B cell (primary cell): ENCODE data around the gene MKS1. TPM values are rescaled to one million over a fixed set of nuclear protein-coding genes. Genes with fewer than 3 reads are reported as not detected.

Experiments
- ATAC-seq: fragments of 200-7000 bp; cut with Tn5 transposase; one replicate; pipeline ENCODE4 v1.10.0; 2021; ENCODE audit warnings: low read depth, mild to moderate bottlenecking, moderate number of reproducible peaks, moderate library complexity
- CTCF ChIA-PET: fragments of 350-600 bp; sonication (Branson Sonifier 250); formaldehyde crosslinking; loops from one replicate; lab custom pipeline; 2021; ENCODE audit warnings: antibody characterized with exemption, inconsistent platforms; lab: Charles Lee
- POLR2A ChIA-PET: fragments of 350-600 bp; sonication (Branson Sonifier 250); formaldehyde crosslinking; loops from one replicate; lab custom pipeline; 2021; ENCODE audit warnings: antibody characterized with exemption; lab: Charles Lee
- DNase-seq: peaks from one replicate; pipeline ENCODE4 v3.0.0; 2013
- H2AFZ ChIP-seq: 2 replicates; pipeline ENCODE4 v1.6.1; 2012; ENCODE audit warnings: mild to moderate bottlenecking, low read depth, low read length; ENCODE audit not compliant: insufficient read depth, poor library complexity, severe bottlenecking
- H3K27ac ChIP-seq, 2 donors: 1 replicate in 1 of 2; 2 replicates in 1 of 2; pipeline ENCODE4 v1.5.1; 2012 to 2013; ENCODE audit warnings: low read length in 2 of 2, mild to moderate bottlenecking in 2 of 2, moderate library complexity in 1 of 2
- H3K27me3 ChIP-seq, 4 experiments: fragments of 200-600 bp in 1 of 4; sonication (generic) in 1 of 4; replicated peaks in 1 of 4; 1 replicate in 2 of 4; 2 replicates in 2 of 4; pipeline versions ENCODE4 v1.6.1 to v1.7.0; 2013 to 2016; ENCODE audit warnings: low read length in 3 of 4, mild to moderate bottlenecking in 2 of 4, mixed read lengths in 1 of 4, moderate library complexity in 1 of 4; ENCODE audit not compliant: insufficient read depth in 4 of 4, control insufficient read depth in 3 of 4; ENCODE audit errors: control extremely low read depth in 1 of 4
- H3K36me3 ChIP-seq, 2 experiments: replicated peaks in 1 of 2; 1 replicate in 1 of 2; 2 replicates in 1 of 2; pipeline versions ENCODE4 v1.6.1 to v1.7.1; 2013; ENCODE audit warnings: low read length in 1 of 2; ENCODE audit not compliant: insufficient read depth in 2 of 2, control insufficient read depth in 1 of 2; ENCODE audit errors: control extremely low read depth in 1 of 2, extremely low read depth in 1 of 2
- H3K4me1 ChIP-seq, 2 donors: fragments of 200-600 bp in 1 of 2; sonication (generic) in 1 of 2; 1 replicate in 1 of 2; 2 replicates in 1 of 2; pipeline versions ENCODE4 v1.5.1 to v1.6.1; 2013 to 2017; ENCODE audit warnings: low read length in 2 of 2; ENCODE audit not compliant: control insufficient read depth in 2 of 2, insufficient read depth in 2 of 2
- H3K4me2 ChIP-seq: replicated peaks from 2 replicates; pipeline ENCODE3; 2012; ENCODE audit warnings: mild to moderate bottlenecking, low read depth, low read length; ENCODE audit not compliant: poor library complexity, severe bottlenecking
- H3K4me3 ChIP-seq, 5 experiments: fragments of 200-600 bp in 1 of 5; sonication (generic) in 1 of 5; 1 replicate in 3 of 5; 2 replicates in 2 of 5; pipeline versions ENCODE4 v1.5.1 to v1.7.0; 2011 to 2016; ENCODE audit warnings: low read length in 4 of 5, mild to moderate bottlenecking in 4 of 5, low read depth in 2 of 5, control low read depth in 1 of 5, moderate library complexity in 1 of 5; ENCODE audit not compliant: insufficient read depth in 1 of 5; ENCODE audit errors: control extremely low read depth in 1 of 5, extremely low read depth in 1 of 5
- H3K79me2 ChIP-seq: fragments of 200-600 bp; sonication (generic); one replicate; pipeline ENCODE4 v1.6.0; 2016; ENCODE audit warnings: low read length; ENCODE audit not compliant: control insufficient read depth, insufficient read depth
- H3K9ac ChIP-seq: fragments of 200-600 bp; sonication (generic); 2 replicates; pipeline ENCODE4 v1.6.1; 2017; ENCODE audit warnings: mild to moderate bottlenecking, low read length, moderate library complexity
- H3K9me3 ChIP-seq, 3 donors: one replicate each; pipeline versions ENCODE4 v1.6.1 to v1.7.1; 2013; ENCODE audit warnings: low read length in 2 of 3; ENCODE audit not compliant: control insufficient read depth in 2 of 3, insufficient read depth in 1 of 3; ENCODE audit errors: control extremely low read depth in 1 of 3
- H4K20me1 ChIP-seq: 2 replicates; pipeline ENCODE4 v1.6.0; 2012; ENCODE audit warnings: mild to moderate bottlenecking, low read length; ENCODE audit not compliant: insufficient read depth, control insufficient read depth, poor library complexity, severe bottlenecking
- H3K27ac Mint-ChIP-seq: one replicate; pipeline ENCODE4 v1.8.0; 2021; ENCODE audit warnings: mixed read lengths
- H3K27me3 Mint-ChIP-seq: one replicate; pipeline ENCODE4 v1.8.0; 2021; ENCODE audit warnings: mixed read lengths
- H3K4me1 Mint-ChIP-seq: one replicate; pipeline ENCODE4 v1.8.0; 2021; ENCODE audit warnings: mixed read lengths
- H3K4me3 Mint-ChIP-seq: one replicate; pipeline ENCODE4 v1.8.0; 2021; ENCODE audit warnings: mixed read lengths
- H3K9me3 Mint-ChIP-seq: one replicate; pipeline ENCODE4 v1.8.0; 2022; ENCODE audit warnings: mixed read lengths; ENCODE audit not compliant: insufficient read depth
- EZH2 ChIP-seq: IDR thresholded peaks from 2 replicates; pipeline ENCODE4 v1.6.1; 2012; ENCODE audit warnings: borderline replicate concordance, low read depth, mild to moderate bottlenecking, moderate library complexity, low read length; ENCODE audit not compliant: insufficient read depth, poor library complexity, severe bottlenecking
- WGBS: methylation state at CpG from one replicate; pipeline ENCODE4 v1.1.5; 2013; ENCODE audit warnings: missing lambda C conversion rate; ENCODE audit not compliant: insufficient coverage; 5-methylcytosine and 5-hydroxymethylcytosine counted together
- intact Hi-C: fragments of 100-400 bp; cut with micrococcal nuclease; formaldehyde crosslinking; loops from one replicate; pipeline ENCODE4 v1.10.0; 2022
- polyA plus RNA-seq: library from polyadenylated mRNA; depleted of rRNA; stranded (reverse); fragments of >200 nt; gene quantifications from 2 replicates; pipeline ENCODE4 v1.2.3, GENCODE V29; 2012
- total RNA-seq, 2 donors: library from RNA; stranded (reverse); fragments of 120-200 nt in 1 of 2; gene quantifications; 1 replicate in 1 of 2; 2 replicates in 1 of 2; pipeline versions ENCODE4 v1.2.3 to v1.2.4, GENCODE V29; 2013 to 2022
- TF ChIP-seq, protein P1 (sequence below): fragments of 200-600 bp; IDR thresholded peaks from one replicate; pipeline ENCODE4 v1.8.0; 2022; ENCODE audit warnings: antibody characterized with exemption, mild to moderate bottlenecking

The MKS1 gene
- total and polyA plus RNA-seq, 2 donors (not counting 1 experiment from before 2014, with no cell fraction given) = 8.3 to 19.6 TPM

DNA sequence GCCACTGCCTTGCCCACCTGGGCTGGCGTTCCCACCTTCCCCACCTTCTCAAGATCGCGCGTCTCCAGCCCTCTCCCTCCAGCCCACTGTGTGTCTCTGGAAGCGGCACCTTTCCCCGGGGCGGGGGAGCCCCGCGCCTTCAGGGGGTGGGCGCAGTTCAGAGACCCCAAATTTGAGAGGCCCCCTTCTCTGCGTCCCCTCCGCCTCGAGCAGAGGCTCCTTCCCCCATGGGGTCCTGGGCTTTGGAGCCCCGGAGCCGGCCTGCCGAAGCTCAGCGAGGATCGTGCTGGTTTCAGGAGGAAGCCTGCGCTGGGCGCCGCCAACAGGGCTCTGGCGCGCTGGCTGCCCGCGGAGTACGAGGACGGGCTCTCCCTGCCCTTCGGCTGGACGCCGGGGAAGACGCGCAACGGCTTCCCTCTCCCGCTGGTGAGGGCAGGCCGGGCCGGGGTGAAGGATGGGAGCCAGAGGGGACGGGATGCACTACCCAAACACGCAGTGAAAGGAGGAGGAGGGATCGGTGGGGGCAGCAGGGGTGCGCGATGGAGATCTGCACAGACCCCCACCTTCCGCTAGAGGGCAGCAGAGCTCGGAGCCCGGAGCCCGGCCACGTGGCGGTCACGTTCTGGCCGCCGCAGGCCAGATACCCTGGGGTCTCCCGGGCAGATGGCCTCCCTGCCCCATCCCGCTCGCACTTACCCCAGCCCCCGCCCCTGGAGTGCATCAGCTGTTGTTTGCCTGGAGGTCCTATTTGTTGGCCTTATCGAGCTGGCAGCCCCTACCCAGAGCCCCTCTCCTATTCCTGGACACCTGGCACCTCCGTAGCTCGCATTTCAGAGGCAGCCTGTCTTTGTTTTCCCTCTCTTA, 30.4 kb upstream of the MKS1 start:
- H3K4me3 Mint-ChIP-seq = peak overlapping the region; percentile 92
- H3K4me2 ChIP-seq = peak overlapping the region; percentile 88

More for the DNA sequence above, 30.4 kb upstream of the MKS1 start:
- H3K4me1 ChIP-seq = peaks cover 14 to 18% of the 10 kb centered on the region in 2 donors
- ChIA-PET POLR2A (interaction anchor here (0.5 to 1.2 kb wide), 4 partner anchors 96 to 400 kb away, joined by 4 read pairs; partner anchors contain the start of genes MRPS23 and SUPT4H1), CTCF (interaction anchor here (0.6 to 8.4 kb wide), 30 partner anchors 9 to 296 kb away, joined by 3 to 58 read pairs (median 6); partner anchors contain the start of genes HSF5, LPO, MKS1 and RNF43)
- no peak for TF ChIP-seq EZH2
- TF ChIP-seq, protein P1, sequence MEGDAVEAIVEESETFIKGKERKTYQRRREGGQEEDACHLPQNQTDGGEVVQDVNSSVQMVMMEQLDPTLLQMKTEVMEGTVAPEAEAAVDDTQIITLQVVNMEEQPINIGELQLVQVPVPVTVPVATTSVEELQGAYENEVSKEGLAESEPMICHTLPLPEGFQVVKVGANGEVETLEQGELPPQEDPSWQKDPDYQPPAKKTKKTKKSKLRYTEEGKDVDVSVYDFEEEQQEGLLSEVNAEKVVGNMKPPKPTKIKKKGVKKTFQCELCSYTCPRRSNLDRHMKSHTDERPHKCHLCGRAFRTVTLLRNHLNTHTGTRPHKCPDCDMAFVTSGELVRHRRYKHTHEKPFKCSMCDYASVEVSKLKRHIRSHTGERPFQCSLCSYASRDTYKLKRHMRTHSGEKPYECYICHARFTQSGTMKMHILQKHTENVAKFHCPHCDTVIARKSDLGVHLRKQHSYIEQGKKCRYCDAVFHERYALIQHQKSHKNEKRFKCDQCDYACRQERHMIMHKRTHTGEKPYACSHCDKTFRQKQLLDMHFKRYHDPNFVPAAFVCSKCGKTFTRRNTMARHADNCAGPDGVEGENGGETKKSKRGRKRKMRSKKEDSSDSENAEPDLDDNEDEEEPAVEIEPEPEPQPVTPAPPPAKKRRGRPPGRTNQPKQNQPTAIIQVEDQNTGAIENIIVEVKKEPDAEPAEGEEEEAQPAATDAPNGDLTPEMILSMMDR = peak; percentile 99
- WGBS = 6% methylated on average over 55 of the region's 57 CpGs
- H3K27me3 ChIP-seq = peaks cover 0 to 36% (median 8%) of the 10 kb centered on the region in 4 experiments
- peak overlapping the region; percentile 68 for H3K27ac Mint-ChIP-seq
- H3K36me3 ChIP-seq = no peaks in the 10 kb centered on the region
- no peaks in the 10 kb centered on the region for H3K79me2 ChIP-seq
- H3K9me3 ChIP-seq = no peaks in the 10 kb centered on the region
- H2AFZ ChIP-seq = peak overlapping the region; percentile 93
- no peak overlapping the region for H3K27ac ChIP-seq
- peak overlapping the region in 4 of 5 experiments; percentile 60 to 66 (median 62) for H3K4me3 ChIP-seq
- intact Hi-C loops = loop anchor here (1.0 kb wide), 4 partner anchors 16 to 168 kb away; partner anchors contain the start of genes MKS1 and RNF43
- no peaks in the 10 kb centered on the region for H4K20me1 ChIP-seq
- H3K4me1 Mint-ChIP-seq = peaks cover 19% of the 10 kb centered on the region
- ATAC-seq (peak; percentile 98), DNase-seq (peak; percentile 87)
- H3K27me3 Mint-ChIP-seq = peaks cover 17% of the 10 kb centered on the region
- peak overlapping the region; percentile 67 for H3K9ac ChIP-seq
- no peaks in the 10 kb centered on the region for H3K9me3 Mint-ChIP-seq
